Fibroblast of mammary gland (primary cell): ENCODE data around the gene CYP2W1.
"Not testable (repeated sequence)": the region's sequence is repeated elsewhere in the genome, so short reads cannot be mapped to it uniquely, and the experiment has no call there.

Experiments
- DNase-seq: peaks from one replicate; pipeline ENCODE4 v3.0.0-alpha.2; 2010; ENCODE audit warnings: low read depth
- H3K4me3 ChIP-seq: 2 replicates; pipeline ENCODE4 v1.5.1; 2011; ENCODE audit warnings: low read depth, mild to moderate bottlenecking, low read length, moderate library complexity; ENCODE audit not compliant: control insufficient read depth
- CTCF ChIP-seq: conservative IDR thresholded peaks from 2 replicates; pipeline ENCODE4 v1.5.1; 2011; ENCODE audit warnings: low read depth, low read length, inconsistent platforms; ENCODE audit not compliant: control insufficient read depth, insufficient read depth

CYP2W1 gene

GRCh38 chr7:995571-995970 is 12.6 kb downstream of the CYP2W1 start:
- no peak overlapping the region for H3K4me3 ChIP-seq
- no peak for DNase-seq
- no peak for TF ChIP-seq CTCF

- no peak for DNase-seq
- TF ChIP-seq CTCF: no peak
- no peak overlapping the region for H3K4me3 ChIP-seq
Measured at GRCh38 chr7:996079-996872, 13.3 kb downstream of the CYP2W1 start.

DNA sequence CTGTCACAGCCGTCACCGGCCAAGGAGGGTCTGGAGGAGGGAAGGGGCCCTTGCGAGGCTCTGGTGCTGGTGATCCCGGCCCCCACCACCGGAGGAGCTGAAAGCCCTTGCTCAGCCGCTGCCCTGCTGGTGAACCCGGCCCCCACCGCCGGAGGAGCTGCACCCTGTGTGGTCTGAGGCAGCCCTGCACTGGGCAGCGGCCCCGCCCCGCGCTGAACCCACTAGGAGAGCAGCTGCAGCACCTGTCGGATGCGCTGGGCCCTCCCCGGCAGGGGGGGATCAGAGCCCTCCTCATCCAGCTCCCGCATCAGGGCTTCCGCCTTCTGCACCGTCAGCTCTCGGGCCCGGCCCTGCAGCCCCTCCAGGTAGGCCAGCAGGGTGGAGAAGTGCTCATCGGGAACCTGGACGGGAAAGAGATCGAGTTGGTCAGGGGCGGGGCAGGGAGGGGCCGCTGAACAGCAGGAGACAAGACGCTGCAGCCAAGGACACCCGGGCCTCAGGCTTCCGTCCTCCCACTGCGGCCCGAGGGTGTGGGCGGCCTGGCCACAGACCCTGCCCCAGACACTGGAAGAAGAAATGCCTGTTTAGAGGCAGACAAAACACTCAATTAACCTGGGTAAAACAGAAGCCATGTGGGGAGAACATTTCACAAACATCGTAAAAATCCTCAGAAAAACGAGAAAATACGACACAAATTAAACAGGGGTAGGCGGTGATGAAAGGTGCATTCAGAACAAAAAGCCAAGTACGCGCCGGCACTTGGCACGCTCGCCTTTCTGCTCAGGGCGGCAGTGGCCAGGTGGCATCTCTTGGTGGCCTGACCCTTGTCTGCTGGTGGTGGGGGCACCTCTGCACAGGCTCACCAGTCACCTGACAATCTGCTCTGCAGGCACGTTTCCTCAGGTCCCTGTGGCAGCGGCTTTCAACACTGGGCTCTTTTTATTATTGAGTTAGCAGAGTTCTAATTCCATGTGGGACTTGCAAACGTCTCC is 14.7 kb downstream of the CYP2W1 start:
- DNase-seq: no peak
- no peak for TF ChIP-seq CTCF
- no peak overlapping the region for H3K4me3 ChIP-seq

DNA sequence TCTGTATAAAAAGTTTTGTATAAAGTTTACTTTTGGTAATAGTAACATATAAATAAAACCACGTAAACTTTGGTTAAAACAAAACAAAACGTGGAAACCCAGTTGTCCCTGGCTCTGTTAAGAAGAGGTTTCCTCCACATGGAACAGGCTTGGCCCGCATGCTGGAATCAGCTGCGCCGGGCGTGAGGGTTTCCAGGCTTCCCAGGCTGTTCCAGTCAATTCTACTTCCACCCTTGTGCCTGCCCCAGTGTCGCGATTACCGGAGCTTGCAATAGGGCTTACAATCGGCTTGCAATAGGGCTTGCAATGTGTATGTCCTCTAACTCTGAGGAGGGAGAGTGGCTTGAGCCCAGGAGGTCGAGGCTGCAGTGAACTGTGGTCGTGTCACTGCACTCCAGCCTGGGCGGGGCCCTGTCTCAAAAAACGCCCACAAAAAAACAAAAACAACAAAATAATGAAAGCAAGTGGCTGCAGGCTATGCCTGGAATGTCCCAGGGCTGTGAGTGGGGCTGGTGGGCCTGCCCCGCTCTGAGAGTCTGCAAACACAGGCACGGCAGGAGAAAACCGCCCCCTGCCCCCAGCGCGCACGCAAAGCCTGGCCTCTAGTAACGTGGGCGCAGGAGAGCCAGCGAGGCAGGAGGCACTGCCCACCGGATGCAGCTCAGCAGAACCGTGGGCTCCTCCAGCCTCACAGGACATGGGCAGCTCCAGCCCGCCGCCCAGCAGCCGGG is 16.3 kb downstream of the CYP2W1 start:
- H3K4me3 ChIP-seq: no peak overlapping the region
- DNase-seq: no peak
- no peak for TF ChIP-seq CTCF

DNA sequence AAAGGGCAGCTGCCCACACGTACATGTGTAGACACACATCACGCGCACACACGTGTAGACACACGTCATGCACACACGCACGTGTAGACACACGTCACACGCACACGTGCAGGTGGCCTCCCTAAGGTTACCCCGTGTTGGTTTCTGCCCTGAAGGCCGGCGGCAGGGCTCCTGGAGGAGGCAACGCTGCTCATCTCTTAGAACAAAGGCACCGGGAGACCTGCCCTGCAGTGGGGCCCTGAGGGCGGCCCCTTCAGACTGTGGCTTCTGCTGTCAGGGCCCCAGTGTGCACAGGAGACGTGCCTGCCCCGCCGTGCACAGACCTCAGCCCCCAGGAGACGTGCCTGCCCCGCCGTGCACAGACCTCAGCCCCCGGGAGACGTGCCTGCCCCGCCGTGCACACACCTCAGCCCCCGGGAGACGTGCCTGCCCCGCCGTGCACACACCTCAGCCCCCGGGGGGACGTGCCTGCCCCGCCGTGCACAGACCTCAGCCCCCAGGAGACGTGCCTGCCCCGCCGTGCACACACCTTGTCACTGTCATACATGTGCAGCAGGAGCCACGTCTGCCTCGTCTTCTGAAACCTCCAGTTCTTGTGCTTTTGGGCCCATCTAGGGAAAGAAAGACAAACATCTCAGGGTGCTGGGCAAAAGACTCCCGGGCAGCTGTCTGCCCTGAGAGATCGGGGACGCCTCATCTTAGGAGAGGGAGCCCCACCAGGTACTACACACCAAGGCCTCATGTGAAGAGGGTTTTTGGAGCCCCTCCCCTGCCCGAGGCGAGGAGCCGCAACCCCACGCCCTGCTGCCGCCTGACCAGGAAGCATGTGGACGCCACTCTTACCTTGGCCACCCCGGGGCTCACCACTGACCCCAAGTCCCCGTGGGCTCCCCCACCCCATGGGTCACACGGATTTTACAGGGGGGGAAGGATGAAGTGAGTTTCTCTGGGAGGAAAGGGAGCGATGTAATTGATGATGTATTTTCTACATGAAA is 17.3 kb downstream of the CYP2W1 start:
- H3K4me3 ChIP-seq: no peak overlapping the region
- TF ChIP-seq CTCF: no peak
- DNase-seq: no peak

DNA sequence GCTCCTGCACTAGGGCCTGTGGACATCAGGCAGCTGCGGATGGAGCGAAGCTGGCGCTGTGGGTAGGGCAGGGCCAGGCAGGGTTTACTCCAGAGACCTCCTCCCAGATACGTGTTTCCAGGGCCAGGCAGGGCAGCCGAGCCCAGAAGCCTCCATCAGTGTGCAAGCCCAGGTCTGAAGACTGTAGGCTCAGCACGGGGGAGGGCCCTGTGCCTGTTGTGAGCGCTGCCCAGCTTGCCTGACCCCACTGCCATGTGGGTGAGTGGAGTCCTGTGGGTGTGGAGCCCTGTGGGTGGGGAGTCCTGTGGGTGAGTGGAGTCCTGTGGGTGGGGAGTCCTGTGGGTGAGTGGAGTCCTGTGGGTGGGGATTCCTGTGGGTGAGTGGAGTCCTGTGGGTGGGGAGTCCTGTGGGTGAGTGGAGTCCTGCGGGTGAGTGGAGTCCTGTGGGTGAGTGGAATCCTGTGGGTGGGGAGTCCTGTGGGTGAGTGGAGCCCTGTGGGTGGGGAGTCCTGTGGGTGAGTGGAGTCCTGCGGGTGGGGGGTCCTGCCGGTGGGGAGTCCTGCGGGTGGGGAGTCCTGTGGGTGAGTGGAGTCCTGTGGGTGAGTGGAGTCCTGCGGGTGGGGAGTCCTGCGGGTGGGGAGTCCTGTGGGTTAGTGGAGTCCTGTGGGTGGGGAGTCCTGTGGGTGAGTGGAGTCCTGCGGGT is 18.2 kb downstream of the CYP2W1 start:
- not testable (repeated sequence) for DNase-seq, H3K4me3 ChIP-seq

- H3K4me3 ChIP-seq, DNase-seq: not testable (repeated sequence)
Measured at GRCh38 chr7:1002026-1002425, 19.0 kb downstream of the CYP2W1 start.

DNA sequence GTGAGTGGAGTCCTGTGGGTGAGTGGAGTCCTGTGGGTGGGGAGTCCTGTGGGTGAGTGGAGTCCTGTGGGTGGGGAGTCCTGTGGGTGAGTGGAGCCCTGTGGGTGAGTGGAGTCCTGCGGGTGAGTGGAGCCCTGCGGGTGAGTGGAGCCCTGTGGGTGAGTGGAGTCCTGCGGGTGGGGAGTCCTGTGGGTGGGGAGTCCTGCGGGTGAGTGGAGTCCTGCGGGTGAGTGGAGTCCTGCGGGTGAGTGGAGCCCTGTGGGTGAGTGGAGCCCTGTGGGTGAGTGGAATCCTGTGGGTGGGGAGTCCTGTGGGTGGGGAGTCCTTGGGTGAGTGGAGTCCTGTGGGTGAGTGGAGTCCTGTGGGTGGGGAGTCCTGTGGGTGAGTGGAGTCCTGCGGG is 19.5 kb downstream of the CYP2W1 start:
- DNase-seq, H3K4me3 ChIP-seq: not testable (repeated sequence)
